ENCODE measurements around the gene ZNF44. TPM values are rescaled to one million over a fixed set of nuclear protein-coding genes. Genes with fewer than 3 reads are reported as not detected.
"Not testable (repeated sequence)": the region's sequence is repeated elsewhere in the genome, so short reads cannot be mapped to it uniquely, and the experiment has no call there.

ZNF44 gene
- total and polyA plus RNA-seq, 2 experiments from 2014 or later = 5.5 to 6.4 TPM

DNA sequence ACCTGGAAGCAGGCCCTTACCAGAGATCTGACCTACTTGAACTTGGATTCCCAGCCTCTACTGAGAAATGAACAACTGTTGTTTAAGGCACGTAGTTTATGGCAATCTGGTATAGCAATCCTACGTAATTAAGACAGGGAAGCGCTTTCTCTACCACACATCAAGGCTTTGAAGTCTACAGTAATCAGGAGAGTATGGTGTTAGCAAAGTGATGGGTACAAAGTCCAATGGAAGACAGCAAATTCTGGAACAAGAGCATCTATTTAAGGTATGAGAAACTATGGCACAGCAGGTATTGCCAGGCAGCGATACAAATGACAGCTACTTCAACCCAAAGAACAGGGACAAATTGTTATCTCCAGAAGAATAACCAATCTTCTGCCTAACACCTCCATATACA, 35.7 kb upstream of the ZNF44 start:
- no peaks in the 10 kb centered on the region for H3K9me2 ChIP-seq (ENCODE audit: insufficient read depth)
- H2AFZ ChIP-seq = no peak overlapping the region
- no peaks in the 10 kb centered on the region for H3K9me3 ChIP-seq (ENCODE audit: low read depth)
- no peak for DNase-seq
- no peaks in the 10 kb centered on the region for H3K4me1 ChIP-seq (ENCODE audit: insufficient read depth)
- no peak overlapping the region for H3K9ac ChIP-seq
- in situ Hi-C loops (cut with MboI) = no loop called here
- no peaks in the 10 kb centered on the region for H4K20me1 ChIP-seq (ENCODE audit: insufficient read depth)
- peaks cover 12% of the 10 kb centered on the region for H3F3A ChIP-seq (ENCODE audit: insufficient read depth)
- no peak overlapping the region for H3K4me3 ChIP-seq
- 88 to 94% methylated on average over 4 of the region's 4 CpGs for WGBS, 2 experiments (ENCODE audit: low coverage in 1 of 2, low lambda C conversion rate in 2 of 2, missing lambda C conversion rate in 2 of 2)
- H3K79me2 ChIP-seq (ENCODE audit: insufficient read depth) = peaks cover 61% of the 10 kb centered on the region
- TF ChIP-seq EZH2 (IDR thresholded peaks at IDR 0.05; ENCODE audit: insufficient read depth, poor library complexity, severe bottlenecking) (no peak), EZH2phosphoT487 (IDR thresholded peaks at IDR 0.05; ENCODE audit: insufficient read depth, low read depth) (no peak)
- H3K27me3 ChIP-seq (replicated peaks; ENCODE audit: insufficient read depth) = no peaks in the 10 kb centered on the region
- H3K4me2 ChIP-seq (ENCODE audit: unreplicated experiment) = no peak overlapping the region
- H3K36me3 ChIP-seq (ENCODE audit: low read depth) = no peaks in the 10 kb centered on the region
- no peak overlapping the region for H3K27ac ChIP-seq

DNA sequence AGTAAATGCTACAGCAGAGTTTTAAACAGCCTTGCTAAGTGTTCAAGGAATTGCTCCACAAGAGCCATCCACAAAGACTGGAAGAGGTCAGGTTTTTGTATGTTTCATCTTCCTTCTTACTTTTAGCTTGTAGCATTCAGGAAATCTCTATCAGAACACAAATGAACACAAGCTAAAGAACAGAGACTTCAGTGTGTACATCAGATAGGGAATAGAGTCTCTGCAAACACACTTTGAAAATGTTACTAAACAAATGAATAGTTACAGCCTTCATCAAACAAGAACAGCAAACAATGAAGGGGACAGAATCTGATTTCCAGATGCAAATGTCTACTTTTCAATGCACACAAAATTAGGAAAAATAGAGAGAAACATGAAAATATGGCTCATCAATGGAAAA, 31.0 kb upstream of the ZNF44 start:
- H3F3A ChIP-seq (ENCODE audit: insufficient read depth) = peaks cover 3% of the 10 kb centered on the region; the same call in 1 of the 2 replicates
- peaks cover 18% of the 10 kb centered on the region; the same call in 1 of the 2 replicates for H3K36me3 ChIP-seq (ENCODE audit: low read depth)
- no peak overlapping the region for H3K9ac ChIP-seq
- no peak for DNase-seq
- no peaks in the 10 kb centered on the region for H3K9me3 ChIP-seq (ENCODE audit: low read depth)
- no peaks in the 10 kb centered on the region for H4K20me1 ChIP-seq (ENCODE audit: insufficient read depth)
- no peak for TF ChIP-seq EZH2 (IDR thresholded peaks at IDR 0.05; ENCODE audit: insufficient read depth, poor library complexity, severe bottlenecking)
- no peak for TF ChIP-seq EZH2phosphoT487 (IDR thresholded peaks at IDR 0.05; ENCODE audit: insufficient read depth, low read depth)
- no peak overlapping the region for H3K27ac ChIP-seq
- in situ Hi-C loops (cut with MboI) = no loop called here
- H3K27me3 ChIP-seq (replicated peaks; ENCODE audit: insufficient read depth) = no peaks in the 10 kb centered on the region
- H2AFZ ChIP-seq = no peak overlapping the region
- H3K9me2 ChIP-seq (ENCODE audit: insufficient read depth) = no peaks in the 10 kb centered on the region
- H3K79me2 ChIP-seq (ENCODE audit: insufficient read depth) = peaks cover 49% of the 10 kb centered on the region
- no peak overlapping the region for H3K4me2 ChIP-seq (ENCODE audit: unreplicated experiment)
- no peaks in the 10 kb centered on the region for H3K4me1 ChIP-seq (ENCODE audit: insufficient read depth)
- H3K4me3 ChIP-seq = no peak overlapping the region

DNA sequence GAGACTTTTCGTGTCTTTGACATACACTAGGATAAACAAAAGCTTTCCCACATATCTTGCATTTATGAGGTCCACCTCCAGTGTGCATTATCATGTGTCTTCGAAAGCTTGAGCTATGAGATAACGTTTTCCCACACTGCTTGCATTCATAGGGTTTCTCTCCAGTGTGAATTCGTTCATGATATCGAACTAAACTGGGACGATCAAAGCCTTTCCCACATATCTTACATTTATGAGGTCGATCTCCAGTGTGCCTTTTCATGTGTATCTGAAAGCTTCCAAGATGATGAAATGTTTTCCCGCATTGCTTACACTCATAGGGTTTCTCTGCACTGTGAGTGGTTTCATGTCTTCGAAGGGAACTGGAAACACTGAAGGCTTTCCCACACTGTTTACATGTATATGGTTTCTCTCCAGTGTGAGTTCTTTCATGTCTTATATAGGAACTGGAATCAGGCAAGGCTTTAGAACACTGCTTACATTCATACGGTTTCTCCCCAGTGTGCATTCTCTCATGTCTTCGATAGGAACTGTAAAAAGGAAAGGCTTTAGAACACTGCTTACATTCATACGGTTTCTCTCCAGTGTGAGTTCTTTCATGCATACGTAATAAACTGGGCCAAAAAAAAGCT, 24.2 kb upstream of the ZNF44 start:
- no peaks in the 10 kb centered on the region for H3K9me2 ChIP-seq (ENCODE audit: insufficient read depth)
- no peaks in the 10 kb centered on the region for H3K9me3 ChIP-seq (ENCODE audit: low read depth)
- H3K9ac ChIP-seq = no peak overlapping the region
- no peak overlapping the region for H3K4me3 ChIP-seq
- H3K27ac ChIP-seq = no peak overlapping the region
- DNase-seq = no peak
- no peaks in the 10 kb centered on the region for H3K4me1 ChIP-seq (ENCODE audit: insufficient read depth)
- in situ Hi-C loops (cut with MboI) = no loop called here
- TF ChIP-seq EZH2phosphoT487 (IDR thresholded peaks at IDR 0.05; ENCODE audit: insufficient read depth, low read depth) = no peak
- TF ChIP-seq EZH2 (IDR thresholded peaks at IDR 0.05; ENCODE audit: insufficient read depth, poor library complexity, severe bottlenecking) = no peak
- 0 out of 2 replicates have a peak, but pooled peaks cover under 1% of the 10 kb centered on the region for H3K79me2 ChIP-seq (ENCODE audit: insufficient read depth)
- H3F3A ChIP-seq (ENCODE audit: insufficient read depth) = no peaks in the 10 kb centered on the region
- peaks cover 47% of the 10 kb centered on the region for H3K36me3 ChIP-seq (ENCODE audit: low read depth)
- 92 to 94% methylated on average over 13 of the region's 13 CpGs for WGBS, 2 experiments (ENCODE audit: low coverage in 1 of 2, low lambda C conversion rate in 2 of 2, missing lambda C conversion rate in 2 of 2)
- H4K20me1 ChIP-seq (ENCODE audit: insufficient read depth) = no peaks in the 10 kb centered on the region
- H3K27me3 ChIP-seq (replicated peaks; ENCODE audit: insufficient read depth) = no peaks in the 10 kb centered on the region
- no peak overlapping the region for H3K4me2 ChIP-seq (ENCODE audit: unreplicated experiment)
- no peak overlapping the region for H2AFZ ChIP-seq

DNA sequence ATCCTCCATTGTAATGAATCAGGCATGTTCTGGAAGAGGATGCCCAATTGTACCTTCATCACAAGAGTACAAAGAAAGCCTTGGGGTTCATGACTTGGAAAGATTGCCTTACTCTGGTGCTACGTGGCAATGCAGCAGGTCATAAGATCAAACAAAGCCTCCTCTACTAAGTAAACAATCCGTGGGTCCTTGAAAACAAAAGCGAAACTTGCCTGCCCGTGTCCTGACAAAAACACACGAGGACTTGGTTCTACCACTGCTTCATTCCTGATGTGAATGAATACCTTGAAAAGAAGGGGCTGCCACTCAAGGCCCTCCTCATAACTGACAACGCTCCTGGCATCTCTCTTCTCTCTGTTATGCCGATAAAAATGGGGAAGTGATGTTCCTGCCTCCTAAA, 19.9 kb upstream of the ZNF44 start:
- H3K4me2 ChIP-seq (ENCODE audit: unreplicated experiment) = no peak overlapping the region
- H3K4me3 ChIP-seq = no peak overlapping the region
- H3K9ac ChIP-seq = no peak overlapping the region
- 85 to 90% methylated on average over 7 of the region's 7 CpGs for WGBS, 2 experiments (ENCODE audit: low coverage in 1 of 2, low lambda C conversion rate in 2 of 2, missing lambda C conversion rate in 2 of 2)
- peaks cover 18% of the 10 kb centered on the region for H3K36me3 ChIP-seq (ENCODE audit: low read depth)
- no peaks in the 10 kb centered on the region for H4K20me1 ChIP-seq (ENCODE audit: insufficient read depth)
- H3K79me2 ChIP-seq (ENCODE audit: insufficient read depth) = no peaks in the 10 kb centered on the region
- H3K9me3 ChIP-seq (ENCODE audit: low read depth) = no peaks in the 10 kb centered on the region
- H3F3A ChIP-seq (ENCODE audit: insufficient read depth) = no peaks in the 10 kb centered on the region
- H2AFZ ChIP-seq = no peak overlapping the region
- no peak for DNase-seq
- no peaks in the 10 kb centered on the region for H3K4me1 ChIP-seq (ENCODE audit: insufficient read depth)
- TF ChIP-seq EZH2phosphoT487 (IDR thresholded peaks at IDR 0.05; ENCODE audit: insufficient read depth, low read depth) (no peak), EZH2 (IDR thresholded peaks at IDR 0.05; ENCODE audit: insufficient read depth, poor library complexity, severe bottlenecking) (no peak)
- no peak overlapping the region for H3K27ac ChIP-seq
- in situ Hi-C loops (cut with MboI) = no loop called here
- no peaks in the 10 kb centered on the region for H3K9me2 ChIP-seq (ENCODE audit: insufficient read depth)
- H3K27me3 ChIP-seq (replicated peaks; ENCODE audit: insufficient read depth) = no peaks in the 10 kb centered on the region

DNA sequence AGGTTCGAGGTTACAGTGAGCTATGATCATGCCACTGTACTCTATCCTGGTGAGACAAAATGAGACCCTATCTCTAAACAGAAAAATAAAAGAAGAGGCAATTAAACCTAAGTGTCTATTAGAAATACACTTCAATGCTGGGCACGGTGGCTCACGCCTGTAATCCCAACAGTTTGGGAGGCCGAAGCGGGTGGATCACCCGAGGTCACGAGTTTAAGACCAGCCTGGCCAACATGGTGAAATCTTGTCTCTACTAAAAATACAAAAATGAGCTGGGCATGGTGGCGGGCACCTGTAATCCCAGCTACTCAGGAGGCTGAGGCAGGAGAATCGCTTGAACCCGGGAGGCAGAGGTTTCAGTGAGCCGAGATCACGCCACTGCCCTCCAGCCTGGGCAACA, 14.2 kb upstream of the ZNF44 start:
- H3K9me3 ChIP-seq (ENCODE audit: low read depth); H3K4me1 ChIP-seq (ENCODE audit: insufficient read depth); H4K20me1 ChIP-seq (ENCODE audit: insufficient read depth); H3K4me2 ChIP-seq (ENCODE audit: unreplicated experiment); H3K27ac ChIP-seq; H3K36me3 ChIP-seq (ENCODE audit: low read depth); DNase-seq; in situ Hi-C loops (cut with MboI); H3K4me3 ChIP-seq; H3K9me2 ChIP-seq (ENCODE audit: insufficient read depth); H3K27me3 ChIP-seq (replicated peaks; ENCODE audit: insufficient read depth); H2AFZ ChIP-seq; H3K79me2 ChIP-seq (ENCODE audit: insufficient read depth); H3F3A ChIP-seq (ENCODE audit: insufficient read depth); H3K9ac ChIP-seq: not testable (repeated sequence)
- 91 to 93% methylated on average over 12 of the region's 12 CpGs for WGBS, 2 experiments (ENCODE audit: low coverage in 1 of 2, low lambda C conversion rate in 2 of 2, missing lambda C conversion rate in 2 of 2)

All from GM23248 (cell line).